Epidermal melanocyte (primary cell): ENCODE data around the gene CMC4.

Experiments used
- DNase-seq: peaks from one replicate; pipeline ENCODE4 v3.0.0; 2011; ENCODE audit warnings: low spot score; ENCODE audit not compliant: insufficient read length

CMC4 gene

GRCh38 chrX:155070975-155071693 lies at the start of gene CMC4, which contains the start of the genes BRCC3 and MTCP1:
Gene CMC4, minus strand, starts transcription at chrX:155071136. Its CDS starts 7,113 bp downstream, at chrX:155064023.
Gene BRCC3, plus strand, starts transcription at chrX:155071508. Its CDS starts 20 bp downstream, at chrX:155071528.
Gene MTCP1, minus strand, starts transcription at chrX:155071136. Its CDS starts 5,126 bp downstream, at chrX:155066010.
- peak; percentile 69 for DNase-seq

GRCh38 chrX:155115174-155115819 lies 44.4 kb upstream of the CMC4 start:
- DNase-seq, result no peak

GRCh38 chrX:155113097-155113496 lies 42.2 kb upstream of the CMC4 start:
- no peak for DNase-seq

- no peak for DNase-seq
These were observed 41.2 kb upstream of the CMC4 start for GRCh38 chrX:155112171-155112570.

GRCh38 chrX:155108427-155108826 lies 37.5 kb upstream of the CMC4 start:
- no peak for DNase-seq

GRCh38 chrX:155105919-155106318 lies 35.0 kb upstream of the CMC4 start:
- DNase-seq, result no peak

GRCh38 chrX:155094468-155095061 lies 23.6 kb upstream of the CMC4 start:
- no peak for DNase-seq

GRCh38 chrX:155086961-155087735 lies 16.2 kb upstream of the CMC4 start:
- no peak for DNase-seq

- DNase-seq, result no peak
These were observed 15.4 kb upstream of the CMC4 start for GRCh38 chrX:155086202-155086840.

- no peak for DNase-seq
These were observed 851 bp upstream of the CMC4 start for GRCh38 chrX:155071694-155072280.

- no peak for DNase-seq
These were observed 317 bp downstream of the CMC4 start for GRCh38 chrX:155070663-155070974.

- no peak for DNase-seq
These were observed 898 bp downstream of the CMC4 start for GRCh38 chrX:155070038-155070437.

- DNase-seq, result no peak
These were observed 1.5 kb downstream of the CMC4 start for GRCh38 chrX:155069414-155069813.

- no peak for DNase-seq
These were observed 2.8 kb downstream of the CMC4 start for GRCh38 chrX:155068165-155068564.

- DNase-seq, result no peak
These were observed 5.8 kb downstream of the CMC4 start for GRCh38 chrX:155065035-155065734.

GRCh38 chrX:155061760-155062159 lies 9.2 kb downstream of the CMC4 start:
- DNase-seq, result no peak

GRCh38 chrX:155056877-155057792 lies 13.8 kb downstream of the CMC4 start:
- peak; percentile 30 for DNase-seq

- no peak for DNase-seq
These were observed 14.5 kb downstream of the CMC4 start for GRCh38 chrX:155056471-155056870.

- no peak for DNase-seq
These were observed 15.4 kb downstream of the CMC4 start for GRCh38 chrX:155055494-155055893.
